ENCODE data around the gene AMN1.
"Not testable (repeated sequence)": the region's sequence is repeated elsewhere in the genome, so short reads cannot be mapped to it uniquely, and the experiment has no call there.

The AMN1 gene

DNA sequence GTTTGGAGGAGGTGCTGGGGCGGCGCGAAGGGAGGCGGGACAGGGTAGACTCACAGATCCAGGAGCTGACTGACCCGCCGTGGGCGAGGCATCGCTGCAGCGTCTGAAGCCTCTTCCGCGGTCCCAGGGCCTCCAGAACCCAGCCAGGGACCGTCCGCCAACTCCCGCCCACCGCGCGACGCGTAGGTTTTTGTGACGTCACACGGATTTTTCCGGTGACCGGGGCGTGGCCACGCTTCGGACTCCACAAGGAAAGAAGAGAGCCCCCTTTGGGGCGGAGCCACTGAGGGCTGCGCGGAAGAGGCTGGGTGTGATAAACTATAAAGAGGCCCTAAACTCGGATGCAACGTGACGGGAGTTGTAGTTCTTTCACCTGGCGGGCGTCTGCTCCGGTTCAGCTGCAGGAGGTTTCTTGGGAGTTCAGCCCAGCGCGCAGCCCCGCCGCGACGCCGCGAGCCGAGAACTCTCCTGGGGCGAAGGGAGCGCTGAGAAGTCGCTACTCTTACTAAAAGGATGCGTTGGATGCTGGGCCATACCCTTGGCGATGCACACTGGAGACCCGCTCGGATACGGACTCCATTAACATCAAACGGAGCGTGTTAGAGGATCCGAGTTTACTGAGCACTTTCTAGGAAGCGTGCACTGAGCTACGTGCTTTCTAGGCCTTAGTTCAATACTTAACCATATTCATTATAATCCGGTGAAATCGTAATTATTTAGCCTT is at the start of gene AMN1:
TSS of gene AMN1 (minus strand) at position 105 of the 724 bp plus-strand sequence. CDS start at position 92, 13 bp downstream.
- peak; percentile 99 for DNase-seq (ENCODE audit: low read depth)

DNA sequence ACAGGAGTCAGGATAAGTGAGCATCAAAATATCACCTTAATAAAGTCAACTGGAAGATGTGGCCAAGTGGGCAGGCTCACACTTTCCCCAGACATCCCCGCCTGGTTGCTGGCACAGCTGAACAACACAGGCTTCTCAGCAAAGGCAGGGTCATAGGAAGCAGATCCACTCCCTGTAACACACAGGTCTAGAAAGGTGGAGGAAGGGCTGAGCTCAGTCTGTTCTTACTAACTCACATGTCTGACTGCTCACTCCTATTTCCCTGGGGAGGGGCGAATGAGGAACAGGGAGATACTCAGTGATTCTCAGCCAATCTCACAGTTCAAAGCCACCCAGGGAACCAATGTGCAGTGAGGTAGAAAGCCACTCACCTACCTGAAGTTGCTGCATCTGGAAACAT is 45.0 kb upstream of the AMN1 start:
- DNase-seq (ENCODE audit: low read depth) = no peak

DNA sequence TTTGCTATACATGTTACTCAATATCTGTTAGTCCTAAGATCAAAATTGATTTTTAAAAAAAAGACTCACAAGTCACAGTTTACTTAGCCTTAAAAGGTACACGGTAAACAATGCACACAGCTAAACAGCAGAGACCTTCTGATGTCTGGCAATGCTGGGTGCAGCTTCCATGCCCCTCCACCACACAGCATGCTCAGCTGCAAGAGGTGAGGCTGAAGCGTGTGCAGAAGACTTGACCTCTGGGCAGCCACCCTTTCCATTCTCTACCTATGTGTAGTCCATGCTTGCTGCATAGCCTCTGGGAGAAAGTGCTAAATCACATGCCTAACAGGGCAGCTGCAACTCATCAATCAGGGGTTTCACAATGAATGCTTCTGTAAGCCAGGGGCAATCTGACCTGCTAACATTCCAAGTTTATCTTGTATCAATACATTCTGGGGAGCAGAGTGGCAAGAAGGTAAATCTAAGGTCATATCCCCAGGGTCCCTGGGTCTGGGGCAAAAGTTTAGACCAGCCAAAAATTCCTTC is 44.5 kb upstream of the AMN1 start:
- DNase-seq (ENCODE audit: low read depth) = no peak

DNA sequence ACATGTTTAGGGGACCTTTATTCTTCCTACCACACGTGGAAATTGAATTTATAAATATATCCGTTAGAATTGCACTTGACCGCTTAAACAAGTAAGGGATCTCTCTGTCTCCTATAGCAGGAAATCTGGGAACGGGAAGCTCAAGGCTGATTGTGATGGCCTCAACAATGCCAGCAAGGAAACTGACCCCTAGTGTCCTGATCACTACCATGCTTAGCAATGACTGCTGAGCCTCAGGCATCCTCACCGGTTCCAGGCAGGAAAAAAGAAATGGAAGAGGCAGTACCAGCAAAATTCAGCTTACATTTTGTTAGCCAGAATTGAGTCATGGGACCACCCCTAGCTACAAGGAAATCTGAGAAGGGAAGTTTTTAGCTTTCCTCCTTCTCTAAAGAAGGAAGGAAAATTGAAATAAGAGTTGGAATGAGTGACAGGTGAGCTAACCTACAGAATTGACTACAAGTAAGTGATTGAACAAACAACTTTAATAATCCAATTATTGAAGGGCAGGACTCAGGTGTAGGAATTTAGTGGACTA is 43.9 kb upstream of the AMN1 start:
- DNase-seq (ENCODE audit: low read depth) = no peak

DNA sequence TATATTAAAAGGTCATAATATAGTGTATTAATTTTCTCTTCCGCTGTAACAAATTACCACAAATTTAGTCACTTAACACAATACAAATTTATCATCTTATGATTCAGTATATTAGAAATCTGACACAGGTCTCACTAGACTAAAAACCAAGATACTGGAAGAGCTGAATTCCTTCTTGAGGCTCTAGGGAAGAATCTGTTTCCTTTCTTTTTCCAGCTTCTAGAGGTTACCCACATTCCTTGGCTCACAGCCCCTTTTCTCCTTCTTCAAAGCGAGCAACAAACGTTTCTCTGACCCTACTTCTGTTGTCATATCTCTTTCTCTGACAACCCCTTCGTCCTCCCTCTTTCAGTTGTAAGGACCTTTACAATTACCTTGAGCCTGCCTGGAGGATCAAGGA is 43.4 kb upstream of the AMN1 start:
- no peak for DNase-seq (ENCODE audit: low read depth)

DNA sequence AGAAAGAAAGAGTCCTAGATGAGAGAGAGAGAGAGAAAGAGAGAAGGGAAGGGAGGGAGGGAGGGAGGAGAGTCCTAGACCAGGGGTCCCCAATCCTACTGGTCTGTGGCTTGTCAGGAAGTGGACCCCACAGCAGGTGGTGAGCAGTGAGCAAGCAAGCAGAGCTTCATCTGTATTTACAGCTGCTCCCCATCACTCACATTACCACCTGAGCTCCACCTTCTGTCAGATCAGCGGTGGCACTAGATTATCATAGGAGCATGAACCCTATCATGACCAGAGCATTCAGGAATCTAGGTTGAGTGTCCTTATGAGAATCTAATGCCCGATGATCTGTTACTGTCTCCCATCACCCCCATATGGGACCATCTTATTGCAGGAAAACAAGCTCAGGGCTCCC is 39.2 kb upstream of the AMN1 start:
- DNase-seq (ENCODE audit: low read depth) = no peak

DNA sequence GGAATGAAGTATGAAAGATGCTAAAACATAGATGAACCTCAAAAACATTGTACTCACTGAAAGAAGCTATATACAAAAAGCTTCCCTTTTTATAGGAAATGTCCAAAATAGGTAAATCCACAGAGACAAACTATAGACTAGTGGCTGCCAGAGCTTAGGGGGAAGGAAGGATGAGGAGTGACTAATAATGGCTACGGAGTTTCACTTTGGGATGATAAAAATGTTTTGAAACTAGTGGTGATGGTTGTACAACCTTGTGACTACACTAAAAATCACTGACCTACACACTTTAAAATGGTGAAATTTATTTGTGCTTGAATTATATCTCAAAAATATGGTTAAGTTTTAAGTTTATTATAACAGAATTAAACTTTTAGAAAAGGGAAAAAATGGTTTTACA is 37.1 kb upstream of the AMN1 start:
- no peak for DNase-seq (ENCODE audit: low read depth)

DNA sequence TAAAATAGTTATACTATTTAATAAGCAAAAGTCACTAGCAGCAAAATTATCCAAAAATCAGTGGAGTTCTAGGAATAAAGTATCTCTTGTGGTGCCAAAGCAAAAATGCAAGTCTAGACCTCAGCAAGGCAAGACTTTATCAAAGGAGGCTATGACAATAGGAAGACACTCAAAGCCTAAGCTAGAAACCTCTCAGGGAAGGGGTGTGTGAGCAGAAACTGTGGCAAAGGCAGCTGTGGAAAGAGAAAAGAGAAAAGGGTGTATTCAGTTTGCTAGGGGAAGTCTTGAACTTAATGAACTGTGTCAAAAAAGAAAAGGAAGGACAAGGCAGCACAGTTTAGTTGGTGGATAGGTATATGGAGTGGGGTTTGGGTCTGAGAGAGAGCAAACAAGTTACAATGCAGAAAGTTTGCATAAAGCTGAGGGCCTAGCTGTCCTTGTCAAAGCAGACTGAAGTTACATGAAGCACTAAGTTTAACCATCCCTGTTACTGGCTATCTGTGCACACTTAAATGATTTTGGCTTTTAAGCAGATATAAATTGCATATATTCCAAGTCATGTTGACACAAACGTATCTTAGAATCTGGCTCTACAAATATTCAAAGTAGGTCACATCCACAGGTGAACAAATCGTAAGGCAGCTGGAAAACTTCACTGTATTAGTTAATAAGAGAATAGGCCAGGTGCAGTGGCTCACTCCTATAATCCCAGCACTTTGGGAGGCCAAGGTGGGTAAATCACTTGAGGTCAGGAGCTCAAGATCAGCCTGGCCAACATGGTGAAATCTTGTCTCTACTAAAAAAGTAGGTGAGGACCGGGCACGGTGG is 31.0 kb upstream of the AMN1 start:
- no peak for DNase-seq (ENCODE audit: low read depth)

DNA sequence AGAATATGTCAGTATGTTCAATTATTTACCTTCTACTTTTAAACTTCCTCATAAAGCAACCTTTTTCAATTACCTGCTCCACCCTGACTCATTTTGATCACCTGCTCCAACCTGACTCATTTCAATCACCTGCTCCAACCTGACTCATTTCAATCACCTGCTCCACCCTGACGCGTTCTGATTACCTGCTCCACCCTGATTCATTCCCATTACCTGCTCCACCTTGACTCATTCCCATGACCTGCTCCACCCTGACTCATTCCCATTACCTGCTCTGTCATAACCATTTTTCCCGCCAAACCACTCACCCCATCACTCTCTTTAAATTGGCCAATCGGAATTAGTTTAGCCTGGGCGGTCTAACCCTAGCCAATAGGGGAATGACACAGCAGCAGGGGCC is 29.5 kb upstream of the AMN1 start:
- DNase-seq (ENCODE audit: low read depth) = not testable (repeated sequence)

DNA sequence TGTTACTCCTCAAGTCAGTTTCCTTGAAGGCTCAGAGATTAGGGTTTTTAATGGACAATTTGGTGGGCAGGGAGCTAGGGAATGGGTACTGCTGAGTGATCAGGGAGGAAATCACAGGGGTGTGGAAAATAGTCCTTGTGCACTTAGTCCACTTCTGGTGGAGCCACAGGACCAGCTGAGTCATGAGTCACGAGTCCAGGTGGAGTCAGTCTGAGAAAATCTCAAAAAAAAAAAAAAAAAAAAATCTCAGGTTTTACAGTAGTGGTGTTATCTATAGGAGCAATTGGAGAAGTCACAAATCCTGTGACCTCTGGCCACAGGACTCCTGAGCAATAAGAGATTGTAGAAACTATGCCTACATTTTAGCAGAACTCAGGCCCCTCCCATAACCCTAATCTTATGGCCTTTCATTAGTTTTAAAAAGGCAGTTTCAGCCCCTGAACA is 28.2 kb upstream of the AMN1 start:
- no peak for DNase-seq (ENCODE audit: low read depth)

DNA sequence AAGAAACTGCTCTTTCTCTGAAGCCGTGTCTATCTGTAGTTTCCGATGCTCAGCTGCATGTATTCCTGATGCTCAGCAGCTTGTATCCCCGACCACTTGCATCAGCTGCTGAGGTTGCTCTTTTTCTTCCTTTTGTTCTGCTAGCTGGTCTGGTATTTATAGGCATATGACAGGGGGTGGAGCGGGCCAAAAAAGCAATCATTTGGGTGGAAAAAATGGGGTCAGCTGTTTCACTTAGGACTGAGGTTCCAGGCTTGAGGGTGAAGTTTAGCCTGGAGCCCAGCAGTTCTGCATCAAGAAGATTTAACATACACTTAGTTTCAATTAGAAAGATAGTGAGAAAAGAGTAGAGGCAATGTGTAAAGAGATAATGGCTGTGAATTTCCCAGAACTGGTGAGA is 23.6 kb upstream of the AMN1 start:
- DNase-seq (ENCODE audit: low read depth) = no peak

DNA sequence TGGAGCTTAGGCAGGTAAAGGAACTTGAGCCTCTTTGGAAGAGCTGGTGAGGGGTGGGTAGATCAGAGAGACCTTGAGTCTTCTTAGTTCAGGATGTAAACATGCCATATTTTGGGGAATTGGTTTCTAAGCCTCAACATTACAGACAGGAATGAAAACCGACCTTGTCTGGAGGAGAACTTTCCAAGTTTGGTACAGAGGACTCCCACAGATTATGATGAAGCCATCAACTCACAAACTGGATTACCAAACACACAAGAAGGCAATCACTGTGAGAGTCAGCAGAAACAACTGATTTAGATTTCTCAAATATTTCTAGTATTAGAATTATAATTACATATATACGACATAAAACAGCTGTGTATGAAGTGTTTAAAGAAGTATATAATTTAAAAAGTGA is 22.3 kb upstream of the AMN1 start:
- DNase-seq (ENCODE audit: low read depth) = no peak

DNA sequence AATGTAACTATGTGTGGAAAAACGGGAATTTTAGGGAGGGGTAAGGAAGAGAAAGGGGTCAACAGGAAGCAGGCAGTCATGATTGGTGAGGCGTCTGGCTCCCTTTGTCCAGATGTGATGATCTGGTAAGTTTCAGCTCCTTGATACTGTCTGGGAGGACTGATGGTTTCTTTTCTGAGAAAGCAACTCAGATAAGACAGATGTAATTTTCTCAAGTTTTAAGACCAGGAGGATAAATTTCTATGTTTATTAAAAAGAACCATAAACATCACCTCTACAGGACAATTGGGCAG is 21.9 kb upstream of the AMN1 start:
- no peak for DNase-seq (ENCODE audit: low read depth)

DNA sequence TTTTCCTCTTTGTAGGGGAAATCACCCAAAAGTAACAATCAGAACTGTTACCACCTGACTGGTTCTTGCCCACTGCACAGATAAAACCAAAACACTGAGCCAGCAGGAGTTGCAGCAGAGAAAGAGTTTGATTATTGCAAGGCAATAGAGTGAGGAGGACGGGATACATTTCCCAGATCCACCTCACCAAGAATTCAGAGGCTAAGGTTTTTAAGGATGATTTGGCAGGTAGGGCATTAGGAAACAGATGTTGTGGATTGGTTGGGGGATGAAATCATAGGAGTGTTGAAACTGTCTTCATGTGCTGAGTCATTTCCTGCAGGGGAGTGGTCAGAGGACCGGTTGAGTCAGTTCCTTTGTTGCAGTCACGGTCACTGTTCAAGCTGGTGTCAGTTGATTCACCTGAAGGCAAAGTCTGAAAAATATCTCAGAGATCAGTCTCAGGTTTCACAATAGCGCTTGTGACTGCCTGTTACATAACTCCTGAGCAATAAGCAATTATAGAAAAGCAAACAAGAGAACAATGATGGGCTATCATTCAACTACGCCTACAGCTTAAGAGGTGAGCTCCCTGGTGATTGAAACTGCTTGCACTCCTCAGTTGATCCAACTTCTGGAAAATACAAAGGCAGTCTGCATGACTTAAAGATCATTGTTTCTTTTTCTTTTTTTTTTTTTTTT is 20.3 kb upstream of the AMN1 start:
- peak; percentile 48 for DNase-seq (ENCODE audit: low read depth)

DNA sequence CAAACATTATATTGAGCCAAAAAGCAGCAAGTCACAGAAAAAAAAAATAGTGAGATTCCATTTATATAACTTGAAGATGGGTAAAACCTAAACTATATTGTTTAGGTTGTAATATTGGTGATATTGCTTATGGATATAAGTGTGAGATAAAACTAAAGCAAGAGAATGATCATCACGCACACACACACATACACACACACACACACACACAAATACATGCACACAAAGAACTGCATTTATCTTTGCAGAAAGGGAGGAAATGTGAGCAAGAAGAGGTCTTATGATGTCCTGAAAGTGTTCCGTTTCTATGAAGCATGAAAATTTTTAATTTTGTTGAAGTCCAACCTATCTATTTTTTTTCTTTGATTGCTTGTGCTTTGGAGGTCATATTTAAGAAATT is 16.4 kb upstream of the AMN1 start:
- no peak for DNase-seq (ENCODE audit: low read depth)

DNA sequence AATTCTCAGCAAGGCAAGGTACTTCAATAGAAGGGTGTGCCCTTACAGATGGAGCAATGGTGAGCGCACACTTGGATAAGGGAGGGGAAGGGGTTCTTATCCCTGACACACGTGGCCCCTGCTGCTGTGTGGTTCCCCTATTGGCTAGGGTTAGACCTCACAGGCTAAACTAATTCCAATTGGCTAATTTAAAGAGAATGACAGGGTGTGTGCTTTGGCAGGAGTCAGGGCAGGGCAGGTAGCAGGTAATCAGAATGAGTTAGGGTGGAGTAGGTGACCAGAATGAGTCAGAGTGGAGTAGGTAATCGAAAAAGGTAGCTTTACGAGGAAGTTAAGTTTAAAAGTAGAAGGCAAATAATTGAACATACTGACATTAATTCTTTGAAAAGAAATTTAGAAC is 15.5 kb upstream of the AMN1 start:
- not testable (repeated sequence) for DNase-seq (ENCODE audit: low read depth)

DNA sequence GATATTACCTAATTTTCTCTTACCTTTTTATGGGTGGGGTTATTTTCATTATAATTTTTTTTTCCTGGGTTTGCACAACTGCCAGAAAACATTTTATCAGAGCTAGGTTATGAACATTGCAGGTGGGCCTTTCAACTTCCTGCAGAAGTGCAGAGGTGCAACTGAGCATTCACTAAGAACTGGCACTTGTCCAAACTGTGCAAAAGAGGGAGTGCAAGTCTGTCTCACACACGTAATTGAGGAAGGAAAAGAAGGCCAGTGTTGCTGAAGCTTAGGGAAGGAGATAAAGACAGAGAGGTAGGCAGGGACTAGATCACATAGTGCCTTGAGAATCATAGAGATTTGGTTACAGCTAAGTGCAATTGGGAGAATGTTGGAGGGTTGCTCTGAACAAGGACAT is 14.1 kb upstream of the AMN1 start:
- no peak for DNase-seq (ENCODE audit: low read depth)

DNA sequence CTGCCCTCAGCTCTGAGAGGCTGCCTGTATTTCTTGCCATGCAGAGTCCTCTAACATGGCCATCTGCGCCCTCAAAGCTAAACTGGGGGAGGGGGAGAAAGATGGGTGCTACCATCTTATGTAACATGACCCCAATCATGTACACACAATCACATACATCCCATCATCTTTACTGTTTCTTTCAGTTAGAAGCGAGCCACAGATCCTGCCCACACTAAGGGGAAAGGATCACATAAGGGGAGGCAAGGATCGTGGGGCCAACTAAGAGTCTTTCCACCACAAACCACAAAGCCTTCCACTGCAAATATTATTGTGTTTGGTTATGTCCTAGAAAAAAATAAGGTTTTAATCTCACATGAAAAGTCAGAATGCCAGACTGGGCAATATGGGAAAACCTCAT is 11.8 kb upstream of the AMN1 start:
- DNase-seq (ENCODE audit: low read depth) = no peak

DNA sequence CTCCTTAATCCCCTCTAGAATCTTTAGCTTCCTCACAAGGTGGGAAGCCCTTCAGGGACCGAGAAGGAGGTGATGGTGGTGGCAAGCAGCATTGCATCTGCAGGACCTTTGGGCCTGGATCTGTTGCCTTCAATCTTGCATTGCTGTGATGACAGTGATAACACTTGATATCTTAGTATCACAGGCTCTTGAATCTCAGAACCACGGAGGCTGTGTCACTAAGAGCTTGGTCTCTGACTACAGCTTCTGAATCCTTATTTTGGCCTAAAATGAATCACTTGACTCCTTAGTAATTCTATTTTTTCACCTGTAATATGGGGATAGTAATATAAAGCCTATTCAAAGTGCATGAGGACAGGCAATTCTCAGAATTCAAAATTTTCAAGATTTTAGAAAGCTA is 8.9 kb upstream of the AMN1 start:
- no peak for DNase-seq (ENCODE audit: low read depth)

DNA sequence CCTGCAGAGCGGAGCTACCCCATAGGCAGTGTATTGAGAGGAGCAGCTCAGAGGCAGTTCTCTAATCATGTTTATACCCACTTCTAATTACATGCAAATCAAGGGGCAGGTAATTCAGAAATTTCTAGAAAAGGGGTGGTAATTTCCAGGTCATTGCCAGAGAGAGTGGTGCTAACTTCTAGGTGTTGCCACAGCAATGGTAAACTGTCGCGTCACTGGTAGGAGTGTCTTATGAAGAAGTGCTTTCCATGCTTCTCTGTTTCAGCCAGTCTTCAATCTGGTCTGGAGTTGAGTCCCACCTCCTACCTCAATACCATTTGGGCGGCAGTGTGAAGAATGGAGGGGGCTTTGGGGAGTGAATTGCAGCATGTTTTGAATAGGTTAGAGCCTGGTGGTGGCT is 8.5 kb upstream of the AMN1 start:
- no peak for DNase-seq (ENCODE audit: low read depth)

DNA sequence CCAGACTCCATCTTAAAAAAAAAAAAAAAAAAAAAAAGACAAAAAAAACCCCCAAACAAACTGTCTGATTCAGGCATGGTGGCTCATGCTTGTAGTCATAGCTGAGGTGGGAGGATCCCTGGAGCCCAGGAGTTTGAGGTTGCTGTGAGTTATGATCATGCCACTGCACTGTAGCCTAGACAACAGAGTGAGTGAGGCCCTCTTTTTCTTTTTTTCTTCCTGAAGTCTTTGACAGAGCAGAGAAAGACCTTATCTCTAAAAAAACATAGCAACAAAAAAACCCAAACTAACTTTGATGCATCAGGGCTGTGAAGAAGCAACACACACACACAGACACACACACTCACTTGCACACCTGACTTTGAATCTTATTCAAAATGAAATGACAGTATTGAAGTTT is 7.7 kb upstream of the AMN1 start:
- no peak for DNase-seq (ENCODE audit: low read depth)

DNA sequence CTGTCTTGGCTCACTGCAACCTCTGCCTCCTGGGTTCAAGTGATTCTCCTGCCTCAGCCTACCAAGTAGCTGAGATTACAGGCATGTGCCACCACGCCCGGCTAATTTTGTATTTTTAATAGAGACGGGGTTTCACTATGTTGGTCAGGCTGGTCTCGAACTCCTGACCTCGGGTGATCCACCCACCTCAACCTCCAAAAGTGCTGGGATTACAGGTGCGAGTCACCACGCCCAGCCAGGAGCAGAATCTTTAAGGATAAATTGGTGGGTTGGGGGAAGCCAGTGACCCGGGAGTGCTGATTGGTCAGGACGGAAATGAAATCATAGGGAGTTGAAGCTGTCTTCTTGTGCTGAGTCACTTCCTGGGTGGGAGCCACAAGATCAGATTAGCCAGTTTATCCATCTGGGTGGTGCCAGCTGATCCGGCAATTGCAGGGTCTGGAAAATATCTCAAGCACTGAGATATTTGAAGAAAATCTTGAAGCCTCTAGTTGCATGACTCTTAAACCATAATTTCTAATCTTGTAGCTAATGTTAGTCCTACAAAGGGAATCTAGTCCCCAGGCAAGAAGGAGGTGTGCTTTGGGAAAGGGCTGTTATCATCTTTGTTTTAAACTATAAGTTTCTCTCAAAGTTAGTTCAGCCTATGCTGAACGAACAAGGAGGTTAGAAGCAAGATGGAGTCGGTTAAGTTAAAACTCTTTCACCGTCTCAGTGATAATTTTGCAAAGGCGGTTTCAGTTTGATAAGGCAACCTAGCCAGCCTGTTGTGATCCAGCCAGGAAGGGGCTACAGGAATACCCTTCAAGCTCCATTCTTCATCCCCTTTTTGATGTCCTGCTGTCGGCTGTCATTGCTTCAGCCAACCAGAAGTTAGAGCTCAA is 5.0 kb upstream of the AMN1 start:
- DNase-seq (ENCODE audit: low read depth) = not testable (repeated sequence)

All from stimulated activated CD8-positive, alpha-beta memory T cell treated with anti-CD3 and anti-CD28 coated beads, Interleukin-12 subunit alpha, Interleukin-12 subunit beta, amount 100 ng/mL, for 4 hours (primary cell).